T-cell (primary cell): Measurements from ENCODE around the gene ZFAND3. TPM values are rescaled to one million over a fixed set of nuclear protein-coding genes. Genes with fewer than 3 reads are reported as not detected.

Source experiments
- ATAC-seq, 4 experiments: fragments of 200-7000 bp in 3 of 4; fragments of 150-1000 bp in 1 of 4; cut with Tn5 transposase; replicated peaks in 1 of 4; 1 replicate in 3 of 4; 2 replicates in 1 of 4; pipeline ENCODE4 v1.10.0; 2021; ENCODE audit warnings: moderate library complexity in 3 of 4, mild to moderate bottlenecking in 2 of 4, moderate number of reproducible peaks in 1 of 4
- CTCF ChIA-PET, 2 donors: fragments of 300-600 bp; sonication (Branson Sonifier 250); formaldehyde crosslinking; loops; one replicate each; lab custom pipeline; 2022; ENCODE audit warnings: antibody characterized with exemption in 2 of 2; lab: Charles Lee
- POLR2A ChIA-PET, 2 donors: fragments of 300-600 bp; sonication (Branson Sonifier 250); formaldehyde crosslinking; loops; one replicate each; lab custom pipeline; 2022; ENCODE audit warnings: antibody characterized with exemption in 2 of 2; lab: Charles Lee
- DNase-seq, 35 experiments: peaks; one replicate each; pipeline versions ENCODE4 v3.0.0 to v3.0.0-alpha.2; 2013 to 2023
- H3K27ac ChIP-seq: one replicate; pipeline ENCODE4 v1.5.1; 2013; ENCODE audit warnings: low read length
- H3K27me3 ChIP-seq, 2 experiments: replicated peaks in 1 of 2; 1 replicate in 1 of 2; 2 replicates in 1 of 2; pipeline versions ENCODE4 v1.6.1 to v1.7.0; 2013; ENCODE audit warnings: low read length in 1 of 2, mixed read lengths in 1 of 2; ENCODE audit not compliant: control insufficient read depth in 2 of 2, insufficient read depth in 2 of 2; ENCODE audit errors: extremely low read depth in 1 of 2
- H3K36me3 ChIP-seq, 2 donors: 1 replicate in 1 of 2; 2 replicates in 1 of 2; pipeline versions ENCODE4 v1.6.1 to v1.7.0; 2013; ENCODE audit warnings: low read length in 1 of 2; ENCODE audit not compliant: control insufficient read depth in 2 of 2, insufficient read depth in 1 of 2; ENCODE audit errors: extremely low read depth in 1 of 2
- H3K4me1 ChIP-seq, 2 experiments: 1 replicate in 1 of 2; 2 replicates in 1 of 2; pipeline versions ENCODE4 v1.6.1 to v1.7.0; 2013; ENCODE audit warnings: low read length in 2 of 2, mixed read lengths in 1 of 2; ENCODE audit not compliant: insufficient read depth in 2 of 2, control insufficient read depth in 1 of 2; ENCODE audit errors: extremely low read depth in 1 of 2
- H3K4me3 ChIP-seq, 2 donors: 1 replicate in 1 of 2; 2 replicates in 1 of 2; pipeline versions ENCODE4 v1.5.1 to v1.7.0; 2013; ENCODE audit warnings: mild to moderate bottlenecking in 2 of 2, low read length in 1 of 2, moderate library complexity in 1 of 2; ENCODE audit not compliant: control insufficient read depth in 1 of 2; ENCODE audit errors: extremely low read depth in 1 of 2
- H3K9me3 ChIP-seq: 2 replicates; pipeline ENCODE4 v1.7.0; 2013
- H3K27ac Mint-ChIP-seq, 2 donors: one replicate each; pipeline ENCODE4 v1.8.0; 2020 to 2021; ENCODE audit warnings: mild to moderate bottlenecking in 2 of 2, mixed read lengths in 2 of 2
- H3K27me3 Mint-ChIP-seq, 2 donors: one replicate each; pipeline ENCODE4 v1.8.0; 2021 to 2022; ENCODE audit warnings: mixed read lengths in 2 of 2
- H3K36me3 Mint-ChIP-seq: one replicate; pipeline ENCODE4 v1.8.0; 2021; ENCODE audit warnings: mixed read lengths
- H3K4me1 Mint-ChIP-seq, 3 donors: one replicate each; pipeline ENCODE4 v1.8.0; 2020 to 2022; ENCODE audit warnings: mixed read lengths in 3 of 3, mild to moderate bottlenecking in 1 of 3
- H3K4me3 Mint-ChIP-seq, 3 donors: one replicate each; pipeline ENCODE4 v1.8.0; 2020 to 2022; ENCODE audit warnings: mild to moderate bottlenecking in 3 of 3, mixed read lengths in 3 of 3, moderate library complexity in 3 of 3
- H3K9me3 Mint-ChIP-seq, 3 donors: one replicate each; pipeline ENCODE4 v1.8.0; 2020 to 2022; ENCODE audit warnings: mixed read lengths in 3 of 3
- WGBS: methylation state at CpG from one replicate; pipeline ENCODE4 v1.1.5; 2013; ENCODE audit warnings: missing lambda C conversion rate; ENCODE audit not compliant: insufficient coverage; 5-methylcytosine and 5-hydroxymethylcytosine counted together
- total RNA-seq, 35 experiments: library from RNA in 6 of 35; stranded (reverse) in 6 of 35; fragments of 120-200 nt in 1 of 35; gene quantifications; one replicate each; pipeline versions ENCODE4 v1.2.1 to v1.2.4 and lab custom pipeline; 2013 to 2026

The ZFAND3 gene
- total RNA-seq, 5 donors from 2014 or later (not counting 1 experiment from before 2014, with no cell fraction given): 35.6 to 59.3 (median 36.4) TPM

GRCh38 chr6:38184585-38185080 lies 365.1 kb downstream of the ZFAND3 start:
- no peak overlapping the region for H3K4me3 ChIP-seq
- 88% methylated on average over 8 of the region's 11 CpGs for WGBS

GRCh38 chr6:38185244-38185643 lies 365.7 kb downstream of the ZFAND3 start:
- WGBS: 98% methylated on average over 6 of the region's 6 CpGs
- H3K27ac Mint-ChIP-seq: no peak overlapping the region

More at GRCh38 chr6:38184585-38185080, 365.1 kb downstream of the ZFAND3 start:
- no peaks in the 10 kb centered on the region for H3K27me3 Mint-ChIP-seq
- Histone ChIP-seq H3K27me3 (no peaks in the 10 kb centered on the region), H3K4me1 (no peaks in the 10 kb centered on the region), H3K9me3 (no peaks in the 10 kb centered on the region), H3K27ac (no peak overlapping the region), H3K36me3 (peaks cover 0 to 8% of the 10 kb centered on the region in 2 donors)
- no peak overlapping the region for H3K4me3 Mint-ChIP-seq
- H3K36me3 Mint-ChIP-seq: peaks cover 32% of the 10 kb centered on the region
- peaks cover 0 to 2% (median under 1%) of the 10 kb centered on the region in 3 donors for H3K4me1 Mint-ChIP-seq
- no peak overlapping the region for H3K27ac Mint-ChIP-seq
- DNase-seq: no peak
- H3K9me3 Mint-ChIP-seq: no peaks in the 10 kb centered on the region
- ChIA-PET CTCF (no interaction called here), POLR2A (no interaction called here)
- ATAC-seq: no peak

GRCh38 chr6:38185752-38186151 lies 366.2 kb downstream of the ZFAND3 start:
- no peaks in the 10 kb centered on the region for H3K9me3 ChIP-seq
- WGBS: no CpG with 5 or more reads among the region's 8 CpGs
- peaks cover 0 to 4% (median 0%) of the 10 kb centered on the region in 3 donors for H3K4me1 Mint-ChIP-seq
- no peaks in the 10 kb centered on the region for H3K4me1 ChIP-seq
- H3K4me3 Mint-ChIP-seq: no peak overlapping the region
- peaks cover 37% of the 10 kb centered on the region for H3K36me3 Mint-ChIP-seq
- peaks cover 0 to 8% of the 10 kb centered on the region in 2 donors for H3K36me3 ChIP-seq
- no peak overlapping the region for H3K27ac ChIP-seq
- no peaks in the 10 kb centered on the region for H3K27me3 ChIP-seq
- no peak overlapping the region for H3K4me3 ChIP-seq
- ATAC-seq (no peak), DNase-seq (no peak)
- H3K27ac Mint-ChIP-seq: no peak overlapping the region
- no peaks in the 10 kb centered on the region for H3K9me3 Mint-ChIP-seq
- H3K27me3 Mint-ChIP-seq: no peaks in the 10 kb centered on the region
- ChIA-PET POLR2A (no interaction called here), CTCF (no interaction called here)

More at GRCh38 chr6:38185244-38185643, 365.7 kb downstream of the ZFAND3 start:
- Mint-ChIP-seq H3K27me3 (no peaks in the 10 kb centered on the region), H3K4me1 (peaks cover 0 to 4% (median 0%) of the 10 kb centered on the region in 3 donors), H3K9me3 (no peaks in the 10 kb centered on the region), H3K36me3 (peaks cover 32% of the 10 kb centered on the region), H3K4me3 (no peak overlapping the region)
- Histone ChIP-seq H3K4me1 (no peaks in the 10 kb centered on the region), H3K4me3 (no peak overlapping the region), H3K36me3 (peaks cover 0 to 8% of the 10 kb centered on the region in 2 donors), H3K27ac (no peak overlapping the region), H3K9me3 (no peaks in the 10 kb centered on the region), H3K27me3 (no peaks in the 10 kb centered on the region)
- DNase-seq (no peak), ATAC-seq (no peak)
- ChIA-PET CTCF (no interaction called here), POLR2A (no interaction called here)

DNA sequence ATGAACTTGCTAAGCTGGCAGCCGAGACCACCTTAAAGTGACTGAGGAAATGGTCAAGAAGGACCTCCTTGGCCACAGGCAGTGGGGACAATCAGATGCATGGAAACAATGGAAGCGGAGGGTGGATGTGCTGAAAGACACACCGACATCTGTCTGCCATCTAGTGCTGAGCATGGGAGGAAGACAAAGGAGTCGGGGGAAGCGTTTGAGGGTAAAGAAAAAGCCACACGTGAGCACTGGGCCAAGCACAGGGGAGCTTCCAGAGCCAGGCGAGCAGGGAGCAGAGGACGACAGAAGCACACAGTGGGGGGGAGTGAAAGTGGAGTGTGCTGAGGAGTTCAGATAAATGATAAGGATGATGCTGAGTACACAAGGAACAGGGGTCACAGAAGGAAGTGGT lies 367.8 kb downstream of the ZFAND3 start:
- H3K4me3 Mint-ChIP-seq: no peak overlapping the region
- Histone ChIP-seq H3K9me3 (no peaks in the 10 kb centered on the region), H3K36me3 (peaks cover 0 to 10% of the 10 kb centered on the region in 2 donors), H3K27me3 (no peaks in the 10 kb centered on the region), H3K4me3 (no peak overlapping the region), H3K27ac (no peak overlapping the region), H3K4me1 (no peaks in the 10 kb centered on the region)
- ATAC-seq (no peak), DNase-seq (no peak)
- peaks cover 43% of the 10 kb centered on the region for H3K36me3 Mint-ChIP-seq
- H3K9me3 Mint-ChIP-seq: no peaks in the 10 kb centered on the region
- no peaks in the 10 kb centered on the region for H3K27me3 Mint-ChIP-seq
- peaks cover 0 to 4% (median 0%) of the 10 kb centered on the region in 3 donors for H3K4me1 Mint-ChIP-seq
- ChIA-PET CTCF (interaction anchor here in 1 of 2 donors (1.4 kb wide), 1 partner anchor 9 kb away, joined by 3 read pairs; no protein-coding TSS in a partner anchor), POLR2A (no interaction called here)
- H3K27ac Mint-ChIP-seq: no peak overlapping the region
- 93% methylated on average over 8 of the region's 8 CpGs for WGBS

- no peak for ATAC-seq
- 94% methylated on average over 19 of the region's 20 CpGs for WGBS
- Histone ChIP-seq H3K4me1 (no peaks in the 10 kb centered on the region), H3K27me3 (no peaks in the 10 kb centered on the region), H3K36me3 (peaks cover 0 to 13% of the 10 kb centered on the region in 2 donors), H3K4me3 (no peak overlapping the region), H3K9me3 (no peaks in the 10 kb centered on the region), H3K27ac (no peak overlapping the region)
- Mint-ChIP-seq H3K36me3 (peaks cover 46% of the 10 kb centered on the region), H3K4me1 (peaks cover 0 to 4% (median 0%) of the 10 kb centered on the region in 3 donors), H3K4me3 (no peak overlapping the region), H3K27me3 (no peaks in the 10 kb centered on the region), H3K9me3 (no peaks in the 10 kb centered on the region), H3K27ac (no peak overlapping the region)
- CTCF ChIA-PET: no interaction called here
- DNase-seq: no peak
- POLR2A ChIA-PET: no interaction called here
These were observed 368.5 kb downstream of the ZFAND3 start for GRCh38 chr6:38187811-38188590.

DNA sequence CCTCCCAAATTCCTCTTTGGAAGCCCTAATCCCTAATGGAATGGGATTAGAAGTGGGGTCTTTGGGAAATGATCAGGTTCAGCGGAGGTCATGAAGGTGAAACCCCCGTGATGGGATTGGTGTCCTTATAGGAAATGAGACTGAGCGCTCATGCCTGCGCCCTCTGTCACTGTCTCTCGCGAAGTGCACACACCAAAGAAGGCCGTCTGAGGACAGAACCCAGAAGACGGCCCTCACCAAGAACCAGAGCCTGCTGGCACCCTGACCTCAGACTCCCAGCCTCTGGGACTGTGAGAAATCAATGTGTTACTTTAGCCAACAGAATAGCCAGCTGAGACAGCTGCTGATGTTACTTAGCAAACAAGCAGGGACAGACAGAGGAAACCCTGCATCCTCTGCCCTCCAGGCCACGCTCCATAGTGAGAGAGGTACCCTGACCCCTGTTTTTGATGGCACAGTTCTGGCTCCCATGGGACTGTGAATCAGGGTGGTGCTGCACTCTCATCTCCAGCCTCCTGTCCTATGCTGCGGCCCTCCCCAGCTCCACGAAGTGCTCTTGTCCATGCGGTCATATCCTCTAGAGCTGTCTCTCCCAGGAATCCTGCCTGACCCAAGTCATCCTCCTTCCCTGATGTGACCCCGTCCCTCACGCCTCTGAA lies 369.3 kb downstream of the ZFAND3 start:
- Histone ChIP-seq H3K27ac (no peak overlapping the region), H3K4me1 (no peaks in the 10 kb centered on the region), H3K4me3 (no peak overlapping the region), H3K27me3 (no peaks in the 10 kb centered on the region), H3K9me3 (no peaks in the 10 kb centered on the region), H3K36me3 (peaks cover 0 to 13% of the 10 kb centered on the region in 2 donors)
- Mint-ChIP-seq H3K27ac (no peak overlapping the region), H3K36me3 (peaks cover 47% of the 10 kb centered on the region), H3K9me3 (no peaks in the 10 kb centered on the region), H3K27me3 (no peaks in the 10 kb centered on the region), H3K4me3 (no peak overlapping the region), H3K4me1 (peaks cover 0 to 4% (median 0%) of the 10 kb centered on the region in 3 donors)
- DNase-seq (no peak), ATAC-seq (no peak)
- ChIA-PET CTCF (no interaction called here), POLR2A (no interaction called here)
- 92% methylated on average over 14 of the region's 14 CpGs for WGBS
